GOT3 (cell line): ENCODE results near the gene OMA1.

Source experiments
- DNase-seq: peaks from one replicate; lab custom pipeline; 2025; ENCODE audit warnings: mixed read lengths; lab: John Stamatoyannopoulos, UW

The OMA1 gene

GRCh38 chr1:58457023-58457635 is 89.4 kb downstream of the OMA1 start:
- DNase-seq = no peak

GRCh38 chr1:58456470-58456869 is 90.1 kb downstream of the OMA1 start:
- DNase-seq = no peak

GRCh38 chr1:58454807-58455206 is 91.7 kb downstream of the OMA1 start:
- no peak for DNase-seq

GRCh38 chr1:58454385-58454784 is 92.1 kb downstream of the OMA1 start:
- no peak for DNase-seq

- no peak for DNase-seq
Measured at GRCh38 chr1:58451560-58452191, 94.8 kb downstream of the OMA1 start.

- no peak for DNase-seq
Measured at GRCh38 chr1:58447886-58448285, 98.6 kb downstream of the OMA1 start.

- DNase-seq = no peak
Measured at GRCh38 chr1:58447042-58447441, 99.5 kb downstream of the OMA1 start.

- no peak for DNase-seq
Measured at GRCh38 chr1:58446368-58446767, 100.2 kb downstream of the OMA1 start.

GRCh38 chr1:58443986-58444868 is 102.3 kb downstream of the OMA1 start:
- no peak for DNase-seq

GRCh38 chr1:58442114-58442513 is 104.4 kb downstream of the OMA1 start:
- no peak for DNase-seq

GRCh38 chr1:58441699-58442098 is 104.8 kb downstream of the OMA1 start:
- DNase-seq = no peak

- DNase-seq = no peak
Measured at GRCh38 chr1:58440696-58441095, 105.8 kb downstream of the OMA1 start.

GRCh38 chr1:58439946-58440345 is 106.6 kb downstream of the OMA1 start:
- no peak for DNase-seq

GRCh38 chr1:58438468-58438867 is 108.1 kb downstream of the OMA1 start:
- DNase-seq = no peak

- DNase-seq = no peak
Measured at GRCh38 chr1:58437623-58438022, 108.9 kb downstream of the OMA1 start.

- no peak for DNase-seq
Measured at GRCh38 chr1:58436615-58437297, 109.8 kb downstream of the OMA1 start.

GRCh38 chr1:58435376-58435775 is 111.2 kb downstream of the OMA1 start:
- no peak for DNase-seq

GRCh38 chr1:58434607-58435006 is 111.9 kb downstream of the OMA1 start:
- no peak for DNase-seq

GRCh38 chr1:58434181-58434580 is 112.3 kb downstream of the OMA1 start:
- DNase-seq = no peak

GRCh38 chr1:58432851-58433668 is 113.5 kb downstream of the OMA1 start:
- DNase-seq = no peak

- DNase-seq = no peak
Measured at GRCh38 chr1:58431901-58432620, 114.5 kb downstream of the OMA1 start.
